Glutamatergic neuron (in vitro differentiated cells): ENCODE results near the gene IMMP2L. TPM values are rescaled to one million over a fixed set of nuclear protein-coding genes. Genes with fewer than 3 reads are reported as not detected.
A peak's percentile ranks its signal among the peaks of the same experiment; 100 is the strongest.

Experiments
- DNase-seq: peaks from one replicate; pipeline ENCODE4 v3.0.0; 2022
- H3K27ac Mint-ChIP-seq: one replicate; pipeline ENCODE4 v1.8.0; 2020; ENCODE audit warnings: mild to moderate bottlenecking, mixed read lengths, inconsistent platforms; ENCODE audit not compliant: unreplicated experiment
- H3K27me3 Mint-ChIP-seq: one replicate; pipeline ENCODE4 v1.8.0; 2020; ENCODE audit warnings: mild to moderate bottlenecking, moderate library complexity, mixed read lengths, inconsistent platforms; ENCODE audit not compliant: unreplicated experiment
- H3K36me3 Mint-ChIP-seq: one replicate; pipeline ENCODE4 v1.8.0; 2020; ENCODE audit warnings: mild to moderate bottlenecking, mixed read lengths, inconsistent platforms; ENCODE audit not compliant: unreplicated experiment
- H3K4me1 Mint-ChIP-seq: one replicate; pipeline ENCODE4 v1.8.0; 2020; ENCODE audit warnings: mild to moderate bottlenecking, low read depth, mixed read lengths, inconsistent platforms; ENCODE audit not compliant: unreplicated experiment
- H3K4me3 Mint-ChIP-seq: one replicate; pipeline ENCODE4 v1.8.0; 2020; ENCODE audit warnings: mild to moderate bottlenecking, mixed read lengths, inconsistent platforms; ENCODE audit not compliant: unreplicated experiment
- H3K9me3 Mint-ChIP-seq: one replicate; pipeline ENCODE4 v1.8.0; 2020; ENCODE audit warnings: mild to moderate bottlenecking, moderate library complexity, mixed read lengths, inconsistent platforms; ENCODE audit not compliant: unreplicated experiment
- CTCF ChIP-seq: fragments of 200-600 bp; sonication (generic); IDR thresholded peaks from one replicate; pipeline ENCODE4 v1.5.0; 2021; ENCODE audit not compliant: partially characterized antibody, unreplicated experiment
- total RNA-seq: library from RNA; stranded (reverse); fragmentation: NEBNext Ultra II Directional; extraction: Animal tissue kit (Norgen Biotek cat#: 25700); gene quantifications from one replicate; pipeline ENCODE4 v1.2.1, GENCODE V29; 2021; ENCODE audit not compliant: unreplicated experiment

IMMP2L gene
- total RNA-seq, 1 donor from 2014 or later = 9.6 TPM

- DNase-seq = no peak
- Mint-ChIP-seq H3K27ac (no peak overlapping the region), H3K27me3 (no peaks in the 10 kb centered on the region), H3K4me1 (peaks cover 13% of the 10 kb centered on the region), H3K4me3 (no peak overlapping the region), H3K36me3 (no peaks in the 10 kb centered on the region), H3K9me3 (no peaks in the 10 kb centered on the region)
- no peak for TF ChIP-seq CTCF
These were observed 387.8 kb downstream of the IMMP2L start for GRCh38 chr7:111174510-111174909.

GRCh38 chr7:111173990-111174389 is 388.3 kb downstream of the IMMP2L start:
- no peak for DNase-seq
- no peak for TF ChIP-seq CTCF
- no peaks in the 10 kb centered on the region for H3K27me3 Mint-ChIP-seq
- no peak overlapping the region for H3K27ac Mint-ChIP-seq
- H3K4me3 Mint-ChIP-seq = no peak overlapping the region
- no peaks in the 10 kb centered on the region for H3K36me3 Mint-ChIP-seq
- peaks cover 13% of the 10 kb centered on the region for H3K4me1 Mint-ChIP-seq
- no peaks in the 10 kb centered on the region for H3K9me3 Mint-ChIP-seq

GRCh38 chr7:111173528-111173927 is 388.8 kb downstream of the IMMP2L start:
- H3K4me3 Mint-ChIP-seq = no peak overlapping the region
- no peak for DNase-seq
- no peak for TF ChIP-seq CTCF

GRCh38 chr7:111172564-111173257 is 389.6 kb downstream of the IMMP2L start:
- Mint-ChIP-seq H3K4me1 (peaks cover 24% of the 10 kb centered on the region), H3K27me3 (no peaks in the 10 kb centered on the region), H3K27ac (no peak overlapping the region), H3K36me3 (no peaks in the 10 kb centered on the region), H3K4me3 (no peak overlapping the region), H3K9me3 (no peaks in the 10 kb centered on the region)
- no peak for DNase-seq
- TF ChIP-seq CTCF = no peak

More at GRCh38 chr7:111173528-111173927, 388.8 kb downstream of the IMMP2L start:
- Mint-ChIP-seq H3K36me3 (no peaks in the 10 kb centered on the region), H3K9me3 (no peaks in the 10 kb centered on the region), H3K27me3 (no peaks in the 10 kb centered on the region), H3K4me1 (peaks cover 17% of the 10 kb centered on the region), H3K27ac (no peak overlapping the region)

GRCh38 chr7:111168182-111168581 is 394.1 kb downstream of the IMMP2L start:
- Mint-ChIP-seq H3K27me3 (no peaks in the 10 kb centered on the region), H3K4me1 (peaks cover 13% of the 10 kb centered on the region), H3K27ac (peak overlapping the region; percentile 31), H3K4me3 (peak overlapping the region; percentile 28), H3K9me3 (peaks cover 3% of the 10 kb centered on the region), H3K36me3 (no peaks in the 10 kb centered on the region)
- DNase-seq = no peak
- no peak for TF ChIP-seq CTCF
